ENCODE measurements around the gene KLC3. TPM values are rescaled to one million over a fixed set of nuclear protein-coding genes. Genes with fewer than 3 reads are reported as not detected.

The KLC3 gene
- total RNA-seq, 1 experiment from 2014 or later: 4.8 TPM

- TF ChIP-seq, protein P1, sequence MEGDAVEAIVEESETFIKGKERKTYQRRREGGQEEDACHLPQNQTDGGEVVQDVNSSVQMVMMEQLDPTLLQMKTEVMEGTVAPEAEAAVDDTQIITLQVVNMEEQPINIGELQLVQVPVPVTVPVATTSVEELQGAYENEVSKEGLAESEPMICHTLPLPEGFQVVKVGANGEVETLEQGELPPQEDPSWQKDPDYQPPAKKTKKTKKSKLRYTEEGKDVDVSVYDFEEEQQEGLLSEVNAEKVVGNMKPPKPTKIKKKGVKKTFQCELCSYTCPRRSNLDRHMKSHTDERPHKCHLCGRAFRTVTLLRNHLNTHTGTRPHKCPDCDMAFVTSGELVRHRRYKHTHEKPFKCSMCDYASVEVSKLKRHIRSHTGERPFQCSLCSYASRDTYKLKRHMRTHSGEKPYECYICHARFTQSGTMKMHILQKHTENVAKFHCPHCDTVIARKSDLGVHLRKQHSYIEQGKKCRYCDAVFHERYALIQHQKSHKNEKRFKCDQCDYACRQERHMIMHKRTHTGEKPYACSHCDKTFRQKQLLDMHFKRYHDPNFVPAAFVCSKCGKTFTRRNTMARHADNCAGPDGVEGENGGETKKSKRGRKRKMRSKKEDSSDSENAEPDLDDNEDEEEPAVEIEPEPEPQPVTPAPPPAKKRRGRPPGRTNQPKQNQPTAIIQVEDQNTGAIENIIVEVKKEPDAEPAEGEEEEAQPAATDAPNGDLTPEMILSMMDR (conservative IDR thresholded peaks at IDR 0.05): no peak
Observed at GRCh38 chr19:45298264-45298663, 42.3 kb upstream of the KLC3 start.

More at GRCh38 chr19:45298264-45298663, 42.3 kb upstream of the KLC3 start:
- H3K4ac ChIP-seq (ENCODE audit: low read depth, low read length): no peak overlapping the region
- H3K23ac ChIP-seq (ENCODE audit: insufficient read length, low read depth, low read length): no peak overlapping the region
- H3K79me1 ChIP-seq (ENCODE audit: insufficient read depth, low read depth, low read length, poor library complexity, severe bottlenecking): no peaks in the 10 kb centered on the region
- H2BK15ac ChIP-seq (ENCODE audit: low read depth, low read length): no peak overlapping the region
- Mint-ChIP-seq H3K27ac (no peak overlapping the region), H3K4me3 (no peak overlapping the region; a peak in 1 of 5 replicates), H3K27me3 (ENCODE audit: low read depth) (peaks cover 3% of the 10 kb centered on the region; the same call in 1 of the 2 replicates), H3K9me3 (no peaks in the 10 kb centered on the region), H3K36me3 (ENCODE audit: insufficient read depth in 1 of 3, low read depth in 3 of 3) (peaks cover 23 to 51% (median 29%) of the 10 kb centered on the region in 3 experiments), H3K4me1 (peaks cover 0 to 4% of the 10 kb centered on the region in 2 experiments; a peak in 2 of 4 replicates)
- H4K91ac ChIP-seq (ENCODE audit: insufficient read length, low read depth, low read length): no peak overlapping the region
- DNase-seq: no peak
- H3K4me2 ChIP-seq (ENCODE audit: insufficient read depth, insufficient read length, low read length): no peak overlapping the region
- no peak overlapping the region for H2BK120ac ChIP-seq (ENCODE audit: low read depth, low read length, poor library complexity, severe bottlenecking)
- H3K9ac ChIP-seq (ENCODE audit: extremely low read depth, insufficient read length, low read length): no peak overlapping the region
- H3K27ac ChIP-seq (ENCODE audit: insufficient read length, low read depth, low read length): no peak overlapping the region
- no peak overlapping the region for H2AK5ac ChIP-seq (ENCODE audit: insufficient read length, low read length)
- no peak overlapping the region for H3T11ph ChIP-seq (ENCODE audit: low read length)
- H3K9me3 ChIP-seq (ENCODE audit: control insufficient read depth, low read depth, low read length): no peaks in the 10 kb centered on the region
- H3K4me1 ChIP-seq (ENCODE audit: insufficient read depth, low read length): no peaks in the 10 kb centered on the region
- no peaks in the 10 kb centered on the region for H3K23me2 ChIP-seq (ENCODE audit: insufficient read length, low read depth, low read length, poor library complexity, severe bottlenecking)
- H2BK12ac ChIP-seq (ENCODE audit: insufficient read length, low read depth, low read length): no peak overlapping the region
- H3K18ac ChIP-seq (ENCODE audit: insufficient read length, low read depth, low read length): no peak overlapping the region
- no peak overlapping the region for H2BK20ac ChIP-seq (ENCODE audit: low read depth, low read length, poor library complexity, severe bottlenecking)
- no CpG with 5 or more reads among the region's 5 CpGs for WGBS (ENCODE audit: extremely low coverage, insufficient read length, low lambda C conversion rate)
- H3K56ac ChIP-seq (ENCODE audit: insufficient read length, low read depth, low read length): no peak overlapping the region
- no peak overlapping the region for H2BK5ac ChIP-seq (ENCODE audit: insufficient read length, low read length)
- no peaks in the 10 kb centered on the region for H4K20me1 ChIP-seq (ENCODE audit: control insufficient read depth, insufficient read depth, insufficient read length)
- H4K5ac ChIP-seq (ENCODE audit: insufficient read length, low read depth, low read length): no peak overlapping the region
- H3K79me2 ChIP-seq (ENCODE audit: insufficient read depth, low read length): no peaks in the 10 kb centered on the region
- no peaks in the 10 kb centered on the region for H3K27me3 ChIP-seq (ENCODE audit: insufficient read depth, low read length)
- no peak overlapping the region for H3K14ac ChIP-seq (ENCODE audit: insufficient read depth, low read length)
- no peak overlapping the region for H2AFZ ChIP-seq (ENCODE audit: low read length)
- no peak overlapping the region for H4K8ac ChIP-seq (replicated peaks; ENCODE audit: insufficient read length, low read depth, low read length)

Measured in H9 (cell line).